ENCODE data around the gene FAAP100.

Gene FAAP100

DNA sequence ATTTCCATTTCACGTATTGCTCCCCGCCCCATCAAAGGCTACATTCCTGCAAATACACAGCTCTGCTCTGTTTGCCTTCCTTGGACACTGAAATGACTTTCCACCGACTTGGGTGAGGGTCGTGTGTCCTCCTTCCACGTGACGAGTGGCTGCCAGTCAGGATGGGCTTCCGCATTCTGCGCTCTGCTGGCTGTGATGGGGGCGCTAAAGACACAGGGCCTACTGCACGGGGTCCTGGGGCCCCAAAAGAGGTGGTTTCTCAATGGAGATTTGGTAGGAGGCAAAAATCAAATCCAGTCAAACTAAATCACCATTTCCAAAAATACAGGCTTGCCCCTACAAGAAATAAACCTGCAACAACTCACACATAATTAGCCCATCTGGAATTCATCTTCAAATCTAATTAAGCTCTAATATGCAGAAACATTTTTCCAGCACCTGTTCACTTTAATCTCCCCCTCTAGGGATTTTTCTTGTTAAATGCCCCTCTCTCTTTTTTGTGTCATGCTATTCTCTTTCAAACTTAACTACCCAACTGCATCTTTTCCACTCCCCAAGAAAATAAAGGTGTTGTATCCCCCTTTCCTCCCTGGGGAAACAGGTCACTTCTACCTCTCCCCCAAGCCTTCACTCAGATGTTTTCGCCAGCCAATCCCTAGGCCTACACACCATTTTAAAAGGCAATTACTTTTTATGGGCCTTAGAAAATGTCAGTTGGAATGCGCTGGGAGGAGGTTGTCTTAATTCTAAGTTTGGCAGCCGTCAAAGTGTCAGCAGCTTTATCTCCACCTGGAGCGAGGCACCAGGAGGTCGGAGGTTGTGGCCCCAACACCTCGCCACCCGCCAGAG lies 21.9 kb upstream of the FAAP100 start:
- Histone ChIP-seq H3K27ac (ENCODE audit: low read length) (no peak overlapping the region), H3K4me1 (ENCODE audit: insufficient read depth, low read length) (no peaks in the 10 kb centered on the region), H3K9me3 (ENCODE audit: insufficient read depth, low read depth, low read length) (no peaks in the 10 kb centered on the region), H3K27me3 (ENCODE audit: insufficient read depth, low read length) (no peaks in the 10 kb centered on the region), H3K36me3 (ENCODE audit: insufficient read depth, low read depth, low read length) (peaks cover 78% of the 10 kb centered on the region), H3K9ac (ENCODE audit: low read depth, low read length) (no peak overlapping the region), H3K4me3 (ENCODE audit: low read length) (no peak overlapping the region)

DNA sequence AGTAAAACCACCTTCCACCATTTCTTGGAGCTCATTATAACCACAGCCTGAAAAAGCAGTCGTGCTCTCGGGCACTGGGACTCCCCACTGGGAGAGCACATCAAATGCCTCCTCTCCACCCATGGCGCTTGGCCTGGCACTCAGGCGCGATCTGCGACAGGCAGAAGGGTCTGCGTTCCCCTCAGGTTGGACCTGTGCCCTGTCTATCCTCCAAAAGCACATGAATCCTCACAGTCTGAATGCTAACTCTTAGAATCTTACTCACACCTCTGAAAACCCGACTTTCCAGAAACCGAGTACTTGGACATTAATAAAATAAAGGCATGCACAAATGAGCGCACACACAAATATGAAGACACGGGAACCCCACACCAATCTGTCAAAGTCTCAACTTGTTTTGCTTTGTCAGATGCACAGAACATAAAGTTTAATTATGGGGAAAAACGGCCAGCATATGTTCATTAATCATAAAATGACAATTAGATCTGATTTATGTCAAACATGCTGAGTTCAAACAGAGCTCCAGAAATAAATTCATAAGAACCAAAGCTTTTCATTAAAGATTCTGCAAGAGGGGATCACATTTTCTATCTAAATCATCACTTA lies 20.5 kb upstream of the FAAP100 start:
- Histone ChIP-seq H3K27ac (ENCODE audit: low read length) (no peak overlapping the region), H3K9ac (ENCODE audit: low read depth, low read length) (no peak overlapping the region), H3K27me3 (ENCODE audit: insufficient read depth, low read length) (no peaks in the 10 kb centered on the region), H3K4me3 (ENCODE audit: low read length) (no peak overlapping the region), H3K4me1 (ENCODE audit: insufficient read depth, low read length) (no peaks in the 10 kb centered on the region), H3K36me3 (ENCODE audit: insufficient read depth, low read depth, low read length) (peaks cover 84% of the 10 kb centered on the region), H3K9me3 (ENCODE audit: insufficient read depth, low read depth, low read length) (no peaks in the 10 kb centered on the region)

DNA sequence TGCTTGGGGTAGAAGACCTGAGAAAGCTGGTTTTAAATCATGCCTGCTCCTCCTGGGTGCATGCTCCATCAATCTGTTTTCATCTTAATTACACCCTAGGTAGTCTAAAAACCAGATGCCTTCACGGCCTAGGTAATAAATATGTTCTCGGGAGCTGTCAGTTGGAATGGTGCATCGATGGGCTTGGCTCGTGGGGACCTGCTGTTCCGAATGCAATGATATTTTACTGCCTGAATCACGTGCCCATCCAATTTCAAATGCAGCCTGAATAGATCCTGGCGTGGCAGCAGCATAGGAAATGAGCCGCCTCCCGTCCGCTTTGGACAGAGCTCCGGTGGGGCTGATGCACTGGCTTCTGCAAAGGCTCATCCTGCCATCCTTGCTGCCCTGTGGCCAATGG lies 18.8 kb upstream of the FAAP100 start:
- H3K36me3 ChIP-seq (ENCODE audit: insufficient read depth, low read depth, low read length), result peaks cover 86% of the 10 kb centered on the region
- H3K4me1 ChIP-seq (ENCODE audit: insufficient read depth, low read length), result no peaks in the 10 kb centered on the region

DNA sequence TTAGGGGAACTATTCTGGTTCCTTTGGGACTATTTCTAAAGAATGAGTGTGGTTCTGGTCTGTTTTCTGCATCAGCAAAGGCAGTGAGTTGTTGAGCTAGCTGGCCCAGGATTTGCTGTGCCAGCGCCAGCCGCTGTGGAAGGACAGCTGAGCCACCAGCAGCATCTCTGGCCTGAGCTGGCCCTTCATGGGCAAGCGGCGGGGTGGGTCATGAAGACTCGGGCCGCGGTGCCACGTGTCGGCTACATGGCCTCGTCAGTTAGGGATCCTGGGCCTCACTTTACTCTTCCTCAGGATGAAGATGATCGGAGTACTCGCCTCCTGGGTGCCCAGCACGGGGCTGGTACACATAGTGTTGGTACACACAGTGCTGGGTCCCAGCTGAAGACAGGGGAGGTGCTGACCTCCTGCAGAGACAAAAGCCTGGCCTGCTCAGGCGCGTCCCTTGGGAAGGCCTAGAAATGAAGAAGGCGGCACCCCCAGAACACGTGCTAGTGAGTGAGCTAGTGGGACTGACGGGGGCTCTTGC lies 17.9 kb upstream of the FAAP100 start:
- H3K9me3 ChIP-seq (ENCODE audit: insufficient read depth, low read depth, low read length), result no peaks in the 10 kb centered on the region
- H3K4me1 ChIP-seq (ENCODE audit: insufficient read depth, low read length), result no peaks in the 10 kb centered on the region
- no peak overlapping the region for H3K27ac ChIP-seq (ENCODE audit: low read length)
- no peak overlapping the region for H3K4me3 ChIP-seq (ENCODE audit: low read length)
- no peaks in the 10 kb centered on the region for H3K27me3 ChIP-seq (ENCODE audit: insufficient read depth, low read length)
- H3K9ac ChIP-seq (ENCODE audit: low read depth, low read length), result no peak overlapping the region
- peaks cover 88% of the 10 kb centered on the region for H3K36me3 ChIP-seq (ENCODE audit: insufficient read depth, low read depth, low read length)

More for the DNA sequence above, 18.8 kb upstream of the FAAP100 start:
- no peak overlapping the region for H3K27ac ChIP-seq (ENCODE audit: low read length)
- no peaks in the 10 kb centered on the region for H3K9me3 ChIP-seq (ENCODE audit: insufficient read depth, low read depth, low read length)
- H3K27me3 ChIP-seq (ENCODE audit: insufficient read depth, low read length), result no peaks in the 10 kb centered on the region
- no peak overlapping the region for H3K9ac ChIP-seq (ENCODE audit: low read depth, low read length)
- H3K4me3 ChIP-seq (ENCODE audit: low read length), result no peak overlapping the region

DNA sequence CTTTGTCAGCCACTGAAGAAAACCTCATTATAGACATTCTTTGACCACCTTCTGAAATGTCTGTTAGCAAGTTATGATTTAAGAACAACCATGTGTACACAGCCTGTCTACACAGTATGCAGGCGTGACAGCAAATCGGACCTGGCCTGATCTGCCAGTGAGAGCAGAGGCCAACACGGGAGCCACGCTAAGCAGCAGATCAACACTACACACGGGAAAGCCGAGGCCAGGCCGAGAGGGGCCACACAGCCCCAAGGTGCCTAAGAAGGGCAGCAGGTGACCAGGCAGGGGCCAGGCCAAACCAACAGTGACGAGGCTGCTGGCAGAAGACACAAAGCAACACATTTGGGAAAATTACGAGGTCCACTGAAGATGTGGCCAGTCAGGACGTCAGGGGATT lies 16.3 kb upstream of the FAAP100 start:
- Histone ChIP-seq H3K4me3 (ENCODE audit: low read length) (no peak overlapping the region), H3K27ac (ENCODE audit: low read length) (no peak overlapping the region), H3K36me3 (ENCODE audit: insufficient read depth, low read depth, low read length) (peaks cover 91% of the 10 kb centered on the region), H3K9me3 (ENCODE audit: insufficient read depth, low read depth, low read length) (no peaks in the 10 kb centered on the region), H3K4me1 (ENCODE audit: insufficient read depth, low read length) (no peaks in the 10 kb centered on the region), H3K9ac (ENCODE audit: low read depth, low read length) (no peak overlapping the region), H3K27me3 (ENCODE audit: insufficient read depth, low read length) (no peaks in the 10 kb centered on the region)

DNA sequence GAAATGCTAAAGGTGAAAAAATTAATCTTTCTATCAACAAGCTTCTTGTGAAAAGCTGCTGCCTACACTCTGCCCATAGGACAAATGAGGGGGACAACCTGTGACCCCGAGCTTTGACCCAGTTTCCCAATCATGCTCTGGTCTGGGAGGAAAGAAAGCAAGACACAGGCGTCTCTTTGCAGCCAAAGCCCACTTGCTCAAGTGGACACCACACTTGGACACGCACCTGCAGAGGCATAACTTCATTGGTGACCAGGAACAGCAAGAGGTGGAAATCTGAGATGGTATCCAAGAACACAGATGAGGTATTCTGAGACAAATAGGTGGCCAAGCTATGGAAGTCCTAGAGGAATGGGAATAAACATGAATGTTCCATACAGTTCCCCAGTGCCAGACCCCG lies 15.0 kb upstream of the FAAP100 start:
- Histone ChIP-seq H3K9ac (ENCODE audit: low read depth, low read length) (no peak overlapping the region), H3K4me1 (ENCODE audit: insufficient read depth, low read length) (no peaks in the 10 kb centered on the region), H3K27ac (ENCODE audit: low read length) (no peak overlapping the region), H3K27me3 (ENCODE audit: insufficient read depth, low read length) (no peaks in the 10 kb centered on the region), H3K9me3 (ENCODE audit: insufficient read depth, low read depth, low read length) (no peaks in the 10 kb centered on the region), H3K4me3 (ENCODE audit: low read length) (no peak overlapping the region), H3K36me3 (ENCODE audit: insufficient read depth, low read depth, low read length) (peaks cover 92% of the 10 kb centered on the region)

DNA sequence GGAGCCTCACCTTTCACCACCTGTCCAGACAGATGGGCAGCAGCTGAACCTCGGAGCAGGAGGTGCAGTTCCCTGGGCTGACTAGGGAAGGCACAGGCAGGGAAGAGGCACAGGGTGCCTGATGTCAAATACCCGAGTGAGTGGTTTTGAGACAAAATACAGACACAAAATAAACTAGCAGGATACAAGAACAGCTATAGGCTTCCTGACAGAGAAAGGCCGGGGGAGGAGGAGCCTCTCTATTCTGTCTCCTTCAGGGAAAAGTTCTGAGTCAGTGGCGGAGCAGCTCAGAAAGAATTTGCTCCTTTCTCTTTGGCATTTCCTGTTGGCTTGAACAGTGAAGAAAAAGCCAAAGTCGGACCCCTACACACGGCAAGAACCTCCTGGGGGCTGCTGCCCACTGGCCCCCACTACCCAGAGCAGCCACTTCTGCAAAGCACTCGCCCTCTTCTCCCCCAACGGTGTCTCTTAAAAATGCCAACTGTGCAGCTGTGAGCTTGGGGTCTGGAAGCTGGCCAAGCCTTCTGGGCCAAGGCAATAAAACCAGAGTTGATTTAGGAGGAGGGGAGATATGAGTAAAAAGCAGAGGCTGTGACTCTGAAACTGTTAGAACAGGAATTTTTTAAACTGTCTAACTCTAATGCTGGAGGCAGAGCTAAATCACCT lies 14.4 kb upstream of the FAAP100 start:
- Histone ChIP-seq H3K36me3 (ENCODE audit: insufficient read depth, low read depth, low read length) (peaks cover 93% of the 10 kb centered on the region), H3K9ac (ENCODE audit: low read depth, low read length) (no peak overlapping the region)

DNA sequence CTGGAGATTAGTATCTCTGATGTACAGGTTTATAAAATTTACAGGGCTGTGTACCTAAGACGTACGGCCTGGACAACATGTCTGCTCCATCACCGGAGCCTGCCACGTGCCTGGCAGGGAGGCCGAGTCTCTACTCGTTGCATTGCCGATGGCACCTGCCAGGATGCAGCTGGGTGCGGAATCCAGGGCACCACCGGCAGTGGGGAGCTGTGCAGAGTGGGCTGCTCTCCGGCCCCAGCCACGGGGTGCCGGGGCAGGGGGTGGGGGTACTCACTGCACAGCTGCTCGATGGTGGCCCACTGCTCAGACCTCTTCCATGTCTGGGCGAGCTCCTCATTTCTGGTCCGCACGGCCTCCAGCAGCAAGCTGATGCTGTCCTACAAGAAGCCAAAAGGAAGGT lies 13.1 kb upstream of the FAAP100 start:
- H3K4me1 ChIP-seq (ENCODE audit: insufficient read depth, low read length), result no peaks in the 10 kb centered on the region
- no peak overlapping the region for H3K4me3 ChIP-seq (ENCODE audit: low read length)
- H3K36me3 ChIP-seq (ENCODE audit: insufficient read depth, low read depth, low read length), result peaks cover 93% of the 10 kb centered on the region
- H3K9ac ChIP-seq (ENCODE audit: low read depth, low read length), result no peak overlapping the region
- H3K27ac ChIP-seq (ENCODE audit: low read length), result no peak overlapping the region
- no peaks in the 10 kb centered on the region for H3K27me3 ChIP-seq (ENCODE audit: insufficient read depth, low read length)
- no peaks in the 10 kb centered on the region for H3K9me3 ChIP-seq (ENCODE audit: insufficient read depth, low read depth, low read length)

More for the DNA sequence above, 14.4 kb upstream of the FAAP100 start:
- H3K4me1 ChIP-seq (ENCODE audit: insufficient read depth, low read length), result no peaks in the 10 kb centered on the region
- H3K4me3 ChIP-seq (ENCODE audit: low read length), result no peak overlapping the region
- H3K9me3 ChIP-seq (ENCODE audit: insufficient read depth, low read depth, low read length), result no peaks in the 10 kb centered on the region
- H3K27me3 ChIP-seq (ENCODE audit: insufficient read depth, low read length), result no peaks in the 10 kb centered on the region
- no peak overlapping the region for H3K27ac ChIP-seq (ENCODE audit: low read length)

DNA sequence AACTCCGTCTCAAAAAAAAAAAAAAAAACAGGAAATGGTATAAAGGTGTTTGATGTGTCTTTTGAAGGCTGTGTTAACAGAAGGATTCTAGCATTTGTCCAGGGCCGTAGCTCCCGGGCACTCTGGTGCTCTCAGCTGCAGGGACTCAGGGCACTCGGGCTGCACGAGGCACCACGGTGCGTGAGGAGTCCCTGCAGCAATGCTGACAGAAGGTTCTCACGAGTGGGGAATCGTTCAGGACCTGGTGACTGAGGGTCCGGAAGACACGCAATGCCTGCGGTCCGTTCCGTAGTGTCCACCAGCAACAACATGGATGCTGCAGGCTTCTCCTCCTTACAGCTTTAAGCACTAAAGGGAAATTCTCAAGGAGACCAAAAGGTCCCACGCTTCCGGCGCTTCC lies 12.6 kb upstream of the FAAP100 start:
- H3K9ac ChIP-seq (ENCODE audit: low read depth, low read length), result no peak overlapping the region
- H3K36me3 ChIP-seq (ENCODE audit: insufficient read depth, low read depth, low read length), result peaks cover 93% of the 10 kb centered on the region
- H3K4me1 ChIP-seq (ENCODE audit: insufficient read depth, low read length), result no peaks in the 10 kb centered on the region
- no peak overlapping the region for H3K27ac ChIP-seq (ENCODE audit: low read length)
- no peak overlapping the region for H3K4me3 ChIP-seq (ENCODE audit: low read length)
- H3K9me3 ChIP-seq (ENCODE audit: insufficient read depth, low read depth, low read length), result no peaks in the 10 kb centered on the region
- H3K27me3 ChIP-seq (ENCODE audit: insufficient read depth, low read length), result no peaks in the 10 kb centered on the region

DNA sequence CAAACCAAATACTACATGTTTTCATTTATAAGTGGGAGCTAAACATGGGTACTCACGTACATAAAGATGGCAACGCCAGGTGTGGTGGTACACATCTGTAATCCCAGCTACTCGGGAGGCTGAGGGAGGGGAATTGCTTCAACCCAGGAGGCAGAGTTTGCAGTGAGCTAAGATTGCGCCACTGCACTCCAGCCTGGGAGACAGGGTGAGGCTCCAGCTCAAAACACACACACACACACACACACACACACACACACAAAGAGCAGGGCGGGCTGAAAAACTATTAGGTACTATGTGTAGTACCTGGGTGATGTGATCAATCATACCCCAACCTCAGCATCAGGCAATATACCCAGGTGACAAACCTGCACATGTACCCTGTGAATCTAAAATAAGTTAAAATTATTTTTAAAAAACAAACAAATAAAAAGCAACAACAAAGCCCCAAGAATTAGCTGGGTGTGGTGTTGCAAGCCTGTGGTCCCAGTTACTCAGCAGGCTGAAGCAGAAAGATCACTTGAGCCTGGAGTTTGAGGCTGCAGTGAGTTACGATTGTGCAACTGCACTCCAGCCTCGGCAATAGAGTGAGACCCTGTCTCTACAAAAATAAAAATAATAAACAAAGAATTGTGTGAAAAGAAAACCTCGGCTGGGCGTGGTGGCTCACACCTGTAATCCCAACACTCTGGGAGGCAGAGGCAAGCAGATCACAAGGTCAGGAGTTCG lies 11.9 kb upstream of the FAAP100 start:
- Histone ChIP-seq H3K27ac (ENCODE audit: low read length) (no peak overlapping the region), H3K4me1 (ENCODE audit: insufficient read depth, low read length) (no peaks in the 10 kb centered on the region), H3K27me3 (ENCODE audit: insufficient read depth, low read length) (no peaks in the 10 kb centered on the region), H3K36me3 (ENCODE audit: insufficient read depth, low read depth, low read length) (peaks cover 89% of the 10 kb centered on the region), H3K4me3 (ENCODE audit: low read length) (no peak overlapping the region), H3K9me3 (ENCODE audit: insufficient read depth, low read depth, low read length) (no peaks in the 10 kb centered on the region), H3K9ac (ENCODE audit: low read depth, low read length) (no peak overlapping the region)

DNA sequence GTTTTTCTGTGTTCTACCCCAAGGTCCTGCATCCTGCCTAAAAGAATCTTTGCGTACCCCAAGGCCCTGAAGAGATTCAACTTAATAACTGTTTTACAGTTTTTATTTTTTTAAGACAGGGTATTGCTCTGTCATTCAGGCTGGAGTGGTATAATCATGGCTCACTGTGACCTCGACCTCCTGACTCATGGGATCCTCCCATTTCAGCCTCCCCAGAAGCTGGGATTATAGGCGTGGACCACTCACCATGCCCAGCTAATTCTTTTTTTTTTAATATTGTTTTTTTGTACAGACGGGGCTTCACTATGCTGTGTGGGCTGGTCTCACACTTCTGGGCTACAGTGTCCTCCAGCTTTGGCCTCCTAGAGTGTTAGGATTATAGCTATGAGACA lies 9.3 kb upstream of the FAAP100 start:
- Histone ChIP-seq H3K36me3 (ENCODE audit: insufficient read depth, low read depth, low read length) (peaks cover 79% of the 10 kb centered on the region), H3K9me3 (ENCODE audit: insufficient read depth, low read depth, low read length) (no peaks in the 10 kb centered on the region), H3K4me3 (ENCODE audit: low read length) (no peak overlapping the region), H3K4me1 (ENCODE audit: insufficient read depth, low read length) (no peaks in the 10 kb centered on the region), H3K27ac (ENCODE audit: low read length) (no peak overlapping the region), H3K9ac (ENCODE audit: low read depth, low read length) (no peak overlapping the region), H3K27me3 (ENCODE audit: insufficient read depth, low read length) (no peaks in the 10 kb centered on the region)
